ENCODE data around the gene KCNG3. TPM values are rescaled to one million over a fixed set of nuclear protein-coding genes. Genes with fewer than 3 reads are reported as not detected.

The KCNG3 gene
- total and polyA plus RNA-seq, 2 of the 13 experiments (the other 11 are each of a cell fraction or from before 2014, with no cell fraction given), result 2.8 to 4.8 TPM

- ChIA-PET CTCF (ENCODE audit: low intra/inter-chr PET ratio, low total read pairs) (no interaction called here), POLR2A (interaction anchor here (1.3 kb wide), 1 partner anchor 317 kb away, joined by 3 read pairs; the partner anchor contains the start of gene HAAO)
- H3K9ac ChIP-seq (ENCODE audit: insufficient read depth, low read depth, low read length), result no peak overlapping the region
- H3K4me1 ChIP-seq (ENCODE audit: insufficient read depth, low read length), result peaks cover 13% of the 10 kb centered on the region
- no TSS peak for BruUV-seq (replicated peaks)
- H3K27me3 ChIP-seq (ENCODE audit: control insufficient read depth in 1 of 2, insufficient read depth in 2 of 2, low read length in 2 of 2), result no peaks in the 10 kb centered on the region
- H2AFZ ChIP-seq (ENCODE audit: low read length), result no peak overlapping the region
- no peak for FAIRE-seq
- peak; percentile 82 for ATAC-seq
- no peaks in the 10 kb centered on the region for H3K9me3 ChIP-seq (ENCODE audit: low read length)
- DNase-seq (ENCODE audit: low spot score), result peak; percentile 39
- no peak overlapping the region for H3K4me3 ChIP-seq (replicated peaks in 1 of 3; ENCODE audit: insufficient read depth in 1 of 3, low read depth in 2 of 3, low read length in 3 of 3)
- peak overlapping the region; percentile 9; the same call in 1 of the 2 replicates for H3K4me2 ChIP-seq (ENCODE audit: low read depth, low read length)
- 82% methylated on average over 6 of the region's 6 CpGs for WGBS (ENCODE audit: low lambda C conversion rate)
- H3K79me2 ChIP-seq (ENCODE audit: insufficient read depth, low read length), result peaks cover 15% of the 10 kb centered on the region
- no peaks in the 10 kb centered on the region; a peak in 1 of 5 replicates for H3K36me3 ChIP-seq (replicated peaks in 1 of 2; ENCODE audit: control insufficient read depth in 1 of 2, insufficient read depth in 2 of 2, low read length in 2 of 2)
- no peaks in the 10 kb centered on the region for H4K20me1 ChIP-seq (ENCODE audit: insufficient read depth, low read length)
- intact Hi-C loops (cut with micrococcal nuclease; ENCODE audit: unreplicated experiment), result no loop called here
- in situ Hi-C loops (cut with HindIII; ENCODE audit: extremely low pct_ligation_motif_present, low pct_unique_long_range_greater_than_20kb), result no loop called here
- H3K27ac ChIP-seq (ENCODE audit: extremely low read length, insufficient read depth, low read length), result no peak overlapping the region
- TF ChIP-seq SP5 (CRISPR knock-in tag; IDR thresholded peaks at IDR 0.05; ENCODE audit: borderline replicate concordance, low read depth), result peak; percentile 59; the same call in 1 of the 2 replicates
- TF ChIP-seq FOXP4 (CRISPR knock-in tag; IDR thresholded peaks at IDR 0.05), result peak; percentile 63
- TF ChIP-seq ZNF547 (CRISPR knock-in tag; IDR thresholded peaks at IDR 0.05), result no peak
- peak in 1 of 2 experiments; percentile 21; a peak in 1 of 4 replicates for TF ChIP-seq EP300 (IDR thresholded peaks at IDR 0.05; ENCODE audit: low read depth in 2 of 2, low read length in 2 of 2)
- no peak for TF ChIP-seq EP300 (CRISPR knock-in tag; IDR thresholded peaks at IDR 0.05; ENCODE audit: borderline replicate concordance)
- no peak for TF ChIP-seq TRIM24 (CRISPR knock-in tag; IDR thresholded peaks at IDR 0.05)
- no peak for TF ChIP-seq ZNF460 (CRISPR knock-in tag; IDR thresholded peaks at IDR 0.05; ENCODE audit: borderline replicate concordance)
- peak; percentile 77 for TF ChIP-seq SOX5 (CRISPR knock-in tag; IDR thresholded peaks at IDR 0.05; ENCODE audit: borderline replicate concordance)
- no peak for TF ChIP-seq ZEB1 (IDR thresholded peaks at IDR 0.05; ENCODE audit: insufficient replicate concordance, low read depth)
- TF ChIP-seq, protein P1, sequence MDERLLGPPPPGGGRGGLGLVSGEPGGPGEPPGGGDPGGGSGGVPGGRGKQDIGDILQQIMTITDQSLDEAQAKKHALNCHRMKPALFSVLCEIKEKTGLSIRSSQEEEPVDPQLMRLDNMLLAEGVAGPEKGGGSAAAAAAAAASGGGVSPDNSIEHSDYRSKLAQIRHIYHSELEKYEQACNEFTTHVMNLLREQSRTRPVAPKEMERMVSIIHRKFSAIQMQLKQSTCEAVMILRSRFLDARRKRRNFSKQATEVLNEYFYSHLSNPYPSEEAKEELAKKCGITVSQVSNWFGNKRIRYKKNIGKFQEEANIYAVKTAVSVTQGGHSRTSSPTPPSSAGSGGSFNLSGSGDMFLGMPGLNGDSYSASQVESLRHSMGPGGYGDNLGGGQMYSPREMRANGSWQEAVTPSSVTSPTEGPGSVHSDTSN (CRISPR knock-in tag; IDR thresholded peaks at IDR 0.05), result 0 out of 2 replicates have a peak, but pooled peaks have one; percentile 19
- peak; percentile 25 to 34; a peak in 1 of 4 replicates for TF ChIP-seq MAFK (conservative IDR thresholded peaks at IDR 0.05 in 1 of 2, IDR thresholded peaks at IDR 0.05 in 1 of 2; ENCODE audit: low read length in 2 of 2)
- TF ChIP-seq SOX6 (IDR thresholded peaks at IDR 0.05), result no peak
- peak; percentile 49; the same call in 1 of the 2 replicates for TF ChIP-seq SOX6 (CRISPR knock-in tag; IDR thresholded peaks at IDR 0.05)
- TF ChIP-seq HDAC2 (CRISPR knock-in tag; IDR thresholded peaks at IDR 0.05), result 0 out of 2 replicates have a peak, but pooled peaks have one; percentile 16
- 0 out of 2 replicates have a peak, but pooled peaks have one; percentile 16 for TF ChIP-seq HMG20A (CRISPR knock-in tag; IDR thresholded peaks at IDR 0.05; ENCODE audit: borderline replicate concordance)
- no peak for TF ChIP-seq ATF6 (CRISPR knock-in tag; conservative IDR thresholded peaks at IDR 0.05)
- 0 out of 2 replicates have a peak, but pooled peaks have one; percentile 9 for TF ChIP-seq PPARG (CRISPR knock-in tag; conservative IDR thresholded peaks at IDR 0.05)
- 0 out of 2 replicates have a peak, but pooled peaks have one; percentile 21 for TF ChIP-seq ELF3 (CRISPR knock-in tag; IDR thresholded peaks at IDR 0.05)
- TF ChIP-seq ETV5 (CRISPR knock-in tag; IDR thresholded peaks at IDR 0.05; ENCODE audit: borderline replicate concordance), result peak; percentile 66; the same call in 1 of the 2 replicates
- TF ChIP-seq FOXP1 (IDR thresholded peaks at IDR 0.05), result no peak
- peak; percentile 61; the same call in 1 of the 2 replicates for TF ChIP-seq FOXP1 (CRISPR knock-in tag; IDR thresholded peaks at IDR 0.05)
Observed at GRCh38 chr2:42474765-42475454, 18.9 kb downstream of the KCNG3 start.
